ENCODE results near the gene KIAA0232.

KIAA0232 gene

DNA sequence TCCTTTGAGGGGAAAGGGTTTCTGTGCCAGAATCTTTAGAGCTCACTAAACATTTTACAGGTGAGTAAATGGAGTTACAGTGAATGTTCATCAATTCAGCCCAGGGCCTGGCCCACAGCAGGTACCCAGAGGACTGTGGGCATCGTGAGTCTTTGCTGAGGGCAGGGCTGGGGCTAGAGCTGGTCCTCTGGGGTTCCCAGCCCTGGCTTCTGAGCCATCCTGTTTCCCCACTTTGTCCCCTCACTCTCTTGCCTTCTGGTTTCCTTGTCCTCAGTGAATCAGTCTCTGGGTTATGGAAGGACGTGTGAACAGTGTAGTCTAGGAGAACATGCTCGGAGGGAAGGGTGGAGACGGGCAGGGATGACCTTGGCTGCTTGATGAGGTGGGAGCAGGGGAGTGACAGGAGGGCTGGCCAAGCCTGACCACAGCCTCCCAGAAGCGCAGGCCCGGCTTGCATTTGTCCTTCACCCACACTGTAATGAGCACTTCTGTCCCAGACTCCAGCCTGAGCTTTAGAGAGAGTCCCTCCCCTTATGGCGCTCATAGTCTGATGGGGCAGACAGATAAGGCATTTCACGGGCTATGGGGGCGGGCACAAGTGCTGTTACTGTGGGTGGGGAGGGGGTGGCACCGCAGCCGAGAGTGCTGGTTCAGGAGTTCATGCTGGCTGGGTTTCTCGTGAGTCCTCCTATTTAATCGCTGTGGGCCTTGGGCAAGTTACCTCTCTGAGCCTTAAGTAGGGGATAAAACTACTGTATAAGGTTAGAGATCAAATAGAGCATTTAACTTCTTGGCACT is 144.4 kb downstream of the KIAA0232 start:
- no peaks in the 10 kb centered on the region for H3K27me3 ChIP-seq (ENCODE audit: low read length)
- H3K27ac ChIP-seq (ENCODE audit: low read depth, low read length) = no peak overlapping the region
- no peaks in the 10 kb centered on the region for H3K36me3 ChIP-seq (ENCODE audit: low read length)
- H4K20me1 ChIP-seq (ENCODE audit: low read depth, low read length) = no peaks in the 10 kb centered on the region
- no peak overlapping the region for H3K9ac ChIP-seq (ENCODE audit: low read length)
- no peak overlapping the region for H2AFZ ChIP-seq (ENCODE audit: low read depth, low read length, severe bottlenecking)
- H3K9me3 ChIP-seq (ENCODE audit: insufficient read depth, low read length) = no peaks in the 10 kb centered on the region
- no peaks in the 10 kb centered on the region for H3K9me2 ChIP-seq (replicated peaks; ENCODE audit: insufficient read depth, low read length)
- H3F3A ChIP-seq (ENCODE audit: insufficient read depth) = no peaks in the 10 kb centered on the region
- H3K4me3 ChIP-seq (ENCODE audit: insufficient read depth, low read length, poor library complexity, severe bottlenecking) = no peak overlapping the region
- no peak overlapping the region for H3K4me2 ChIP-seq (ENCODE audit: low read depth, low read length, poor library complexity, severe bottlenecking)
- H3K79me2 ChIP-seq (ENCODE audit: insufficient read depth, low read length) = no peaks in the 10 kb centered on the region
- TF ChIP-seq, protein P1, sequence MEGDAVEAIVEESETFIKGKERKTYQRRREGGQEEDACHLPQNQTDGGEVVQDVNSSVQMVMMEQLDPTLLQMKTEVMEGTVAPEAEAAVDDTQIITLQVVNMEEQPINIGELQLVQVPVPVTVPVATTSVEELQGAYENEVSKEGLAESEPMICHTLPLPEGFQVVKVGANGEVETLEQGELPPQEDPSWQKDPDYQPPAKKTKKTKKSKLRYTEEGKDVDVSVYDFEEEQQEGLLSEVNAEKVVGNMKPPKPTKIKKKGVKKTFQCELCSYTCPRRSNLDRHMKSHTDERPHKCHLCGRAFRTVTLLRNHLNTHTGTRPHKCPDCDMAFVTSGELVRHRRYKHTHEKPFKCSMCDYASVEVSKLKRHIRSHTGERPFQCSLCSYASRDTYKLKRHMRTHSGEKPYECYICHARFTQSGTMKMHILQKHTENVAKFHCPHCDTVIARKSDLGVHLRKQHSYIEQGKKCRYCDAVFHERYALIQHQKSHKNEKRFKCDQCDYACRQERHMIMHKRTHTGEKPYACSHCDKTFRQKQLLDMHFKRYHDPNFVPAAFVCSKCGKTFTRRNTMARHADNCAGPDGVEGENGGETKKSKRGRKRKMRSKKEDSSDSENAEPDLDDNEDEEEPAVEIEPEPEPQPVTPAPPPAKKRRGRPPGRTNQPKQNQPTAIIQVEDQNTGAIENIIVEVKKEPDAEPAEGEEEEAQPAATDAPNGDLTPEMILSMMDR (IDR thresholded peaks at IDR 0.05; ENCODE audit: insufficient read depth, low read length, poor library complexity, severe bottlenecking) = no peak
- TF ChIP-seq EZH2phosphoT487 (conservative IDR thresholded peaks at IDR 0.05; ENCODE audit: low read length) = no peak

- H3F3A ChIP-seq (ENCODE audit: insufficient read depth) = no peaks in the 10 kb centered on the region
- TF ChIP-seq, protein P1 (IDR thresholded peaks at IDR 0.05; ENCODE audit: insufficient read depth, low read length, poor library complexity, severe bottlenecking) = no peak
- TF ChIP-seq EZH2phosphoT487 (conservative IDR thresholded peaks at IDR 0.05; ENCODE audit: low read length) = no peak
- no peaks in the 10 kb centered on the region for H3K9me3 ChIP-seq (ENCODE audit: insufficient read depth, low read length)
- H3K79me2 ChIP-seq (ENCODE audit: insufficient read depth, low read length) = no peaks in the 10 kb centered on the region
- H4K20me1 ChIP-seq (ENCODE audit: low read depth, low read length) = no peaks in the 10 kb centered on the region
- no peak overlapping the region for H3K4me3 ChIP-seq (ENCODE audit: insufficient read depth, low read length, poor library complexity, severe bottlenecking)
- H2AFZ ChIP-seq (ENCODE audit: low read depth, low read length, severe bottlenecking) = no peak overlapping the region
- H3K27me3 ChIP-seq (ENCODE audit: low read length) = no peaks in the 10 kb centered on the region
- H3K9ac ChIP-seq (ENCODE audit: low read length) = no peak overlapping the region
- no peak overlapping the region for H3K4me2 ChIP-seq (ENCODE audit: low read depth, low read length, poor library complexity, severe bottlenecking)
- no peaks in the 10 kb centered on the region for H3K9me2 ChIP-seq (replicated peaks; ENCODE audit: insufficient read depth, low read length)
- H3K27ac ChIP-seq (ENCODE audit: low read depth, low read length) = no peak overlapping the region
- no peaks in the 10 kb centered on the region for H3K36me3 ChIP-seq (ENCODE audit: low read length)
These were observed 145.6 kb downstream of the KIAA0232 start for GRCh38 chr4:6928081-6928480.

DNA sequence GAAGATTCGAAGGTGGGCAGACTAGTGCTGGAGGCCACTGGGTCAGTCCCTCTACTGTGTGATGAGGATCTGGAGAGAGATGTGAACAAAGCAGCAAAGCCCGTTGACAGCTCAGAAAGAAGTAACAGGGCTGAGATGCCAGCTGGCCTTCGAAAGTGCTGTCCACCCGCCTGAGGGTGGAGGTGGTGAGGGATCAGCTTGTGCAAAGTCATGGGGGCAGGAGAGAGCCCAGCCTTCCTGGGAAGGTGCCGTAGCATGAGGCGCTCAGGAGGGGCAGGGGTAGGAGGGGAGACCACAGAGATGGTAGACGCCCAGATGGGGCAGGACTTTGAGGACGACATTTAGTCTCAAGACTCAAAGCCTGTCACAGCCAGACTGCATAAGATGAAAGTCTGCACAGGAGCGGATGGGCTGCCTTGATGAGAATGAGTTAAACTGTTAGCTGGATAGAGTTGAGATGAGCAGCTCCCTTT is 146.8 kb downstream of the KIAA0232 start:
- Histone ChIP-seq H3K27ac (ENCODE audit: low read depth, low read length) (no peak overlapping the region), H3F3A (ENCODE audit: insufficient read depth) (no peaks in the 10 kb centered on the region), H4K20me1 (ENCODE audit: low read depth, low read length) (no peaks in the 10 kb centered on the region), H3K36me3 (ENCODE audit: low read length) (no peaks in the 10 kb centered on the region), H3K4me3 (ENCODE audit: insufficient read depth, low read length, poor library complexity, severe bottlenecking) (no peak overlapping the region), H3K27me3 (ENCODE audit: low read length) (no peaks in the 10 kb centered on the region), H3K79me2 (ENCODE audit: insufficient read depth, low read length) (no peaks in the 10 kb centered on the region), H3K4me2 (ENCODE audit: low read depth, low read length, poor library complexity, severe bottlenecking) (no peak overlapping the region), H3K9ac (ENCODE audit: low read length) (no peak overlapping the region), H3K9me2 (replicated peaks; ENCODE audit: insufficient read depth, low read length) (no peaks in the 10 kb centered on the region), H3K9me3 (ENCODE audit: insufficient read depth, low read length) (no peaks in the 10 kb centered on the region), H2AFZ (ENCODE audit: low read depth, low read length, severe bottlenecking) (no peak overlapping the region)
- TF ChIP-seq, protein P1 (IDR thresholded peaks at IDR 0.05; ENCODE audit: insufficient read depth, low read length, poor library complexity, severe bottlenecking) = no peak
- no peak for TF ChIP-seq EZH2phosphoT487 (conservative IDR thresholded peaks at IDR 0.05; ENCODE audit: low read length)

All from SU-DHL-6 (cell line).